GM23338 (cell line): ENCODE data around the gene PPL. TPM values are rescaled to one million over a fixed set of nuclear protein-coding genes. Genes with fewer than 3 reads are reported as not detected.

Experiments used
- ATAC-seq: fragments of 200-7000 bp; cut with Tn5 transposase; 3 replicates; pipeline ENCODE4 v1.9.1; 2020
- DNase-seq: peaks from one replicate; pipeline ENCODE4 v3.0.0-alpha.2; 2015; ENCODE audit warnings: low spot score
- H2AFZ ChIP-seq: fragments of 200-600 bp; sonication (generic); 2 replicates; pipeline ENCODE4 v1.8.0; 2016; ENCODE audit warnings: antibody characterized with exemption, mild to moderate bottlenecking, moderate library complexity
- H3F3A ChIP-seq: fragments of 200-600 bp; sonication (generic); replicated peaks from 2 replicates; pipeline ENCODE4 v1.8.0; 2017; ENCODE audit warnings: antibody characterized with exemption, mixed run types, low read depth
- H3K27ac ChIP-seq: fragments of 200-600 bp; sonication (generic); 2 replicates; pipeline ENCODE4 v1.6.1; 2016; ENCODE audit warnings: low read depth
- H3K27me3 ChIP-seq: fragments of 200-600 bp; sonication (generic); 2 replicates; pipeline ENCODE4 v1.8.0; 2016; ENCODE audit warnings: mild to moderate bottlenecking, mixed run types, moderate library complexity; ENCODE audit not compliant: insufficient read depth
- H3K36me3 ChIP-seq: fragments of 200-600 bp; sonication (generic); 2 replicates; pipeline ENCODE4 v1.8.0; 2016; ENCODE audit warnings: mild to moderate bottlenecking; ENCODE audit not compliant: insufficient read depth
- H3K4me1 ChIP-seq: fragments of 200-600 bp; sonication (generic); 2 replicates; pipeline ENCODE4 v1.8.0; 2016; ENCODE audit warnings: mild to moderate bottlenecking, moderate library complexity; ENCODE audit not compliant: insufficient read depth
- H3K4me2 ChIP-seq: fragments of 200-600 bp; sonication (generic); 2 replicates; pipeline ENCODE4 v1.7.1; 2017; ENCODE audit warnings: mixed run types
- H3K4me3 ChIP-seq: fragments of 200-600 bp; sonication (generic); 2 replicates; pipeline ENCODE4 v1.6.1; 2016; ENCODE audit warnings: mixed run types
- H3K79me2 ChIP-seq: fragments of 200-600 bp; sonication (generic); replicated peaks from 2 replicates; pipeline ENCODE4 v1.8.0; 2017; ENCODE audit warnings: mild to moderate bottlenecking; ENCODE audit not compliant: insufficient read depth
- H3K9me2 ChIP-seq: fragments of 200-600 bp; sonication (generic); 2 replicates; pipeline ENCODE4 v1.8.0; 2017; ENCODE audit not compliant: insufficient read depth
- H4K20me1 ChIP-seq: fragments of 200-600 bp; sonication (generic); replicated peaks from 2 replicates; pipeline ENCODE4 v1.8.0; 2017; ENCODE audit warnings: mild to moderate bottlenecking; ENCODE audit not compliant: insufficient read depth
- H3K27ac Mint-ChIP-seq: 2 replicates; pipeline ENCODE4 v1.8.0; 2020; ENCODE audit warnings: inconsistent platforms, mild to moderate bottlenecking, moderate library complexity, mixed read lengths
- H3K27me3 Mint-ChIP-seq: 3 replicates; pipeline ENCODE4 v1.8.0; 2022; ENCODE audit warnings: low read depth, mild to moderate bottlenecking, moderate library complexity, mixed read lengths, inconsistent platforms; ENCODE audit not compliant: insufficient read depth, poor library complexity
- H3K36me3 Mint-ChIP-seq: 3 replicates; pipeline ENCODE4 v1.8.0; 2021; ENCODE audit warnings: low read depth, mild to moderate bottlenecking, inconsistent platforms, moderate library complexity, mixed read lengths
- H3K4me1 Mint-ChIP-seq: 3 replicates; pipeline ENCODE4 v1.8.0; 2020; ENCODE audit warnings: mild to moderate bottlenecking, inconsistent platforms, mixed read lengths
- H3K4me3 Mint-ChIP-seq: 3 replicates; pipeline ENCODE4 v1.8.0; 2021; ENCODE audit warnings: moderate library complexity, mild to moderate bottlenecking, inconsistent platforms, mixed read lengths
- H3K9me3 Mint-ChIP-seq: 3 replicates; pipeline ENCODE4 v1.8.0; 2020; ENCODE audit warnings: moderate library complexity, mild to moderate bottlenecking, inconsistent platforms, mixed read lengths
- CREB1 ChIP-seq: fragments of 250-450 bp; sonication (Bioruptor Pico); IDR thresholded peaks from 2 replicates; pipeline ENCODE4 v1.5.0; 2020; ENCODE audit warnings: low read depth, mild to moderate bottlenecking, moderate library complexity
- CTCF ChIP-seq, 2 experiments: fragments of 200-600 bp in 1 of 2; sonication (generic) in 1 of 2; conservative IDR thresholded peaks; 2 replicates each; pipeline versions ENCODE4 v1.5.1 to v1.6.1; 2016 to 2017; ENCODE audit warnings: antibody characterized with exemption in 2 of 2, low read depth in 2 of 2, mild to moderate bottlenecking in 2 of 2, moderate library complexity in 1 of 2
- ETS1 ChIP-seq: IDR thresholded peaks from 2 replicates; pipeline ENCODE4 v1.6.1; 2016; ENCODE audit warnings: antibody characterized with exemption
- EZH2 ChIP-seq: fragments of 200-600 bp; sonication (generic); IDR thresholded peaks from one replicate; pipeline ENCODE4 v1.8.0; 2017; ENCODE audit warnings: antibody characterized with exemption, mild to moderate bottlenecking, low read depth; ENCODE audit not compliant: unreplicated experiment
- EZH2phosphoT487 ChIP-seq: fragments of 200-600 bp; sonication (generic); IDR thresholded peaks from one replicate; pipeline ENCODE4 v1.8.1; 2018; ENCODE audit warnings: antibody characterized with exemption; ENCODE audit not compliant: unreplicated experiment
- JUNB ChIP-seq: IDR thresholded peaks from one replicate; pipeline ENCODE4 v1.6.1; 2016; ENCODE audit warnings: antibody characterized with exemption; ENCODE audit not compliant: unreplicated experiment
- NANOG ChIP-seq: IDR thresholded peaks from 2 replicates; pipeline ENCODE4 v1.6.1; 2016; ENCODE audit warnings: antibody characterized with exemption, borderline replicate concordance
- POLR2AphosphoS5 ChIP-seq: IDR thresholded peaks from 2 replicates; pipeline ENCODE4 v1.6.1; 2016; ENCODE audit warnings: antibody characterized with exemption, low read depth
- STAT1 ChIP-seq: IDR thresholded peaks from one replicate; pipeline ENCODE4 v1.6.1; 2016; ENCODE audit warnings: antibody characterized with exemption; ENCODE audit not compliant: unreplicated experiment
- ZNF114 ChIP-seq: fragments of 250-450 bp; sonication (Bioruptor Pico); IDR thresholded peaks from 2 replicates; pipeline ENCODE4 v1.5.0; 2020; ENCODE audit warnings: mild to moderate bottlenecking, moderate library complexity
- polyA plus RNA-seq: library from polyadenylated mRNA; unstranded; fragments of >200 nt; fragmentation: Nextera tagmentation; extraction: Ambion mirVana; gene quantifications from 2 replicates; pipeline ENCODE4 v1.2.1, GENCODE V29; 2016
- total RNA-seq: library from RNA; depleted of rRNA; stranded (reverse); fragments of >200 nt; shearing (Covaris generic); gene quantifications from 2 replicates; pipeline ENCODE4 v1.2.3, GENCODE V29; 2014
- TF ChIP-seq, protein P1 (sequence below): IDR thresholded peaks from one replicate; pipeline ENCODE4 v1.6.1; 2018; ENCODE audit warnings: antibody characterized with exemption; ENCODE audit not compliant: unreplicated experiment
- TF ChIP-seq, protein P2 (sequence below): fragments of 250-450 bp; sonication (Bioruptor Pico); IDR thresholded peaks from 2 replicates; pipeline ENCODE4 v1.5.0; 2020; ENCODE audit warnings: mild to moderate bottlenecking, moderate library complexity

The PPL gene
- total and polyA plus RNA-seq, 2 experiments from 2014 or later, result 10.6 to 31.7 TPM

GRCh38 chr16:4855804-4856203, 81.1 kb downstream of the PPL start (continued):
- TF ChIP-seq, protein P1, sequence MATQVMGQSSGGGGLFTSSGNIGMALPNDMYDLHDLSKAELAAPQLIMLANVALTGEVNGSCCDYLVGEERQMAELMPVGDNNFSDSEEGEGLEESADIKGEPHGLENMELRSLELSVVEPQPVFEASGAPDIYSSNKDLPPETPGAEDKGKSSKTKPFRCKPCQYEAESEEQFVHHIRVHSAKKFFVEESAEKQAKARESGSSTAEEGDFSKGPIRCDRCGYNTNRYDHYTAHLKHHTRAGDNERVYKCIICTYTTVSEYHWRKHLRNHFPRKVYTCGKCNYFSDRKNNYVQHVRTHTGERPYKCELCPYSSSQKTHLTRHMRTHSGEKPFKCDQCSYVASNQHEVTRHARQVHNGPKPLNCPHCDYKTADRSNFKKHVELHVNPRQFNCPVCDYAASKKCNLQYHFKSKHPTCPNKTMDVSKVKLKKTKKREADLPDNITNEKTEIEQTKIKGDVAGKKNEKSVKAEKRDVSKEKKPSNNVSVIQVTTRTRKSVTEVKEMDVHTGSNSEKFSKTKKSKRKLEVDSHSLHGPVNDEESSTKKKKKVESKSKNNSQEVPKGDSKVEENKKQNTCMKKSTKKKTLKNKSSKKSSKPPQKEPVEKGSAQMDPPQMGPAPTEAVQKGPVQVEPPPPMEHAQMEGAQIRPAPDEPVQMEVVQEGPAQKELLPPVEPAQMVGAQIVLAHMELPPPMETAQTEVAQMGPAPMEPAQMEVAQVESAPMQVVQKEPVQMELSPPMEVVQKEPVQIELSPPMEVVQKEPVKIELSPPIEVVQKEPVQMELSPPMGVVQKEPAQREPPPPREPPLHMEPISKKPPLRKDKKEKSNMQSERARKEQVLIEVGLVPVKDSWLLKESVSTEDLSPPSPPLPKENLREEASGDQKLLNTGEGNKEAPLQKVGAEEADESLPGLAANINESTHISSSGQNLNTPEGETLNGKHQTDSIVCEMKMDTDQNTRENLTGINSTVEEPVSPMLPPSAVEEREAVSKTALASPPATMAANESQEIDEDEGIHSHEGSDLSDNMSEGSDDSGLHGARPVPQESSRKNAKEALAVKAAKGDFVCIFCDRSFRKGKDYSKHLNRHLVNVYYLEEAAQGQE, result no peak
- TF ChIP-seq EZH2 (no peak), POLR2AphosphoS5 (no peak), EZH2phosphoT487 (no peak), NANOG (no peak)

- no peak overlapping the region for H3K27ac ChIP-seq
- H2AFZ ChIP-seq, result no peak overlapping the region
- no peak overlapping the region for H3K27ac Mint-ChIP-seq
- no peak for DNase-seq
- no peak overlapping the region for H3K4me2 ChIP-seq
- peaks cover 39% of the 10 kb centered on the region for H3K79me2 ChIP-seq
- peaks cover 38% of the 10 kb centered on the region for H3K36me3 ChIP-seq
- H3K4me3 ChIP-seq, result no peak overlapping the region
- no peaks in the 10 kb centered on the region for H3K9me2 ChIP-seq
- H3K4me1 ChIP-seq, result no peaks in the 10 kb centered on the region
- H4K20me1 ChIP-seq, result peaks cover 19% of the 10 kb centered on the region
- H3K9me3 Mint-ChIP-seq, result no peaks in the 10 kb centered on the region
- H3F3A ChIP-seq, result 0 out of 2 replicates have a peak, but pooled peaks cover 2% of the 10 kb centered on the region
- peaks cover 7% of the 10 kb centered on the region; the same call in 2 of the 3 replicates for H3K4me1 Mint-ChIP-seq
- peaks cover 5% of the 10 kb centered on the region for H3K27me3 Mint-ChIP-seq
- peaks cover 63% of the 10 kb centered on the region for H3K36me3 Mint-ChIP-seq
- ATAC-seq, result no peak
- H3K27me3 ChIP-seq, result no peaks in the 10 kb centered on the region
- no peak overlapping the region for H3K4me3 Mint-ChIP-seq
- TF ChIP-seq CTCF (conservative IDR thresholded peaks at IDR 0.05; ENCODE audit: low read depth in 2 of 2), result no peak
- TF ChIP-seq JUNB, result no peak
- TF ChIP-seq ETS1, result no peak
- TF ChIP-seq EZH2, result no peak
- no peak for TF ChIP-seq NANOG
- no peak for TF ChIP-seq STAT1
- no peak for TF ChIP-seq POLR2AphosphoS5
- TF ChIP-seq CREB1 (CRISPR knock-in tag), result no peak
- no peak for TF ChIP-seq EZH2phosphoT487
- TF ChIP-seq, protein P2, sequence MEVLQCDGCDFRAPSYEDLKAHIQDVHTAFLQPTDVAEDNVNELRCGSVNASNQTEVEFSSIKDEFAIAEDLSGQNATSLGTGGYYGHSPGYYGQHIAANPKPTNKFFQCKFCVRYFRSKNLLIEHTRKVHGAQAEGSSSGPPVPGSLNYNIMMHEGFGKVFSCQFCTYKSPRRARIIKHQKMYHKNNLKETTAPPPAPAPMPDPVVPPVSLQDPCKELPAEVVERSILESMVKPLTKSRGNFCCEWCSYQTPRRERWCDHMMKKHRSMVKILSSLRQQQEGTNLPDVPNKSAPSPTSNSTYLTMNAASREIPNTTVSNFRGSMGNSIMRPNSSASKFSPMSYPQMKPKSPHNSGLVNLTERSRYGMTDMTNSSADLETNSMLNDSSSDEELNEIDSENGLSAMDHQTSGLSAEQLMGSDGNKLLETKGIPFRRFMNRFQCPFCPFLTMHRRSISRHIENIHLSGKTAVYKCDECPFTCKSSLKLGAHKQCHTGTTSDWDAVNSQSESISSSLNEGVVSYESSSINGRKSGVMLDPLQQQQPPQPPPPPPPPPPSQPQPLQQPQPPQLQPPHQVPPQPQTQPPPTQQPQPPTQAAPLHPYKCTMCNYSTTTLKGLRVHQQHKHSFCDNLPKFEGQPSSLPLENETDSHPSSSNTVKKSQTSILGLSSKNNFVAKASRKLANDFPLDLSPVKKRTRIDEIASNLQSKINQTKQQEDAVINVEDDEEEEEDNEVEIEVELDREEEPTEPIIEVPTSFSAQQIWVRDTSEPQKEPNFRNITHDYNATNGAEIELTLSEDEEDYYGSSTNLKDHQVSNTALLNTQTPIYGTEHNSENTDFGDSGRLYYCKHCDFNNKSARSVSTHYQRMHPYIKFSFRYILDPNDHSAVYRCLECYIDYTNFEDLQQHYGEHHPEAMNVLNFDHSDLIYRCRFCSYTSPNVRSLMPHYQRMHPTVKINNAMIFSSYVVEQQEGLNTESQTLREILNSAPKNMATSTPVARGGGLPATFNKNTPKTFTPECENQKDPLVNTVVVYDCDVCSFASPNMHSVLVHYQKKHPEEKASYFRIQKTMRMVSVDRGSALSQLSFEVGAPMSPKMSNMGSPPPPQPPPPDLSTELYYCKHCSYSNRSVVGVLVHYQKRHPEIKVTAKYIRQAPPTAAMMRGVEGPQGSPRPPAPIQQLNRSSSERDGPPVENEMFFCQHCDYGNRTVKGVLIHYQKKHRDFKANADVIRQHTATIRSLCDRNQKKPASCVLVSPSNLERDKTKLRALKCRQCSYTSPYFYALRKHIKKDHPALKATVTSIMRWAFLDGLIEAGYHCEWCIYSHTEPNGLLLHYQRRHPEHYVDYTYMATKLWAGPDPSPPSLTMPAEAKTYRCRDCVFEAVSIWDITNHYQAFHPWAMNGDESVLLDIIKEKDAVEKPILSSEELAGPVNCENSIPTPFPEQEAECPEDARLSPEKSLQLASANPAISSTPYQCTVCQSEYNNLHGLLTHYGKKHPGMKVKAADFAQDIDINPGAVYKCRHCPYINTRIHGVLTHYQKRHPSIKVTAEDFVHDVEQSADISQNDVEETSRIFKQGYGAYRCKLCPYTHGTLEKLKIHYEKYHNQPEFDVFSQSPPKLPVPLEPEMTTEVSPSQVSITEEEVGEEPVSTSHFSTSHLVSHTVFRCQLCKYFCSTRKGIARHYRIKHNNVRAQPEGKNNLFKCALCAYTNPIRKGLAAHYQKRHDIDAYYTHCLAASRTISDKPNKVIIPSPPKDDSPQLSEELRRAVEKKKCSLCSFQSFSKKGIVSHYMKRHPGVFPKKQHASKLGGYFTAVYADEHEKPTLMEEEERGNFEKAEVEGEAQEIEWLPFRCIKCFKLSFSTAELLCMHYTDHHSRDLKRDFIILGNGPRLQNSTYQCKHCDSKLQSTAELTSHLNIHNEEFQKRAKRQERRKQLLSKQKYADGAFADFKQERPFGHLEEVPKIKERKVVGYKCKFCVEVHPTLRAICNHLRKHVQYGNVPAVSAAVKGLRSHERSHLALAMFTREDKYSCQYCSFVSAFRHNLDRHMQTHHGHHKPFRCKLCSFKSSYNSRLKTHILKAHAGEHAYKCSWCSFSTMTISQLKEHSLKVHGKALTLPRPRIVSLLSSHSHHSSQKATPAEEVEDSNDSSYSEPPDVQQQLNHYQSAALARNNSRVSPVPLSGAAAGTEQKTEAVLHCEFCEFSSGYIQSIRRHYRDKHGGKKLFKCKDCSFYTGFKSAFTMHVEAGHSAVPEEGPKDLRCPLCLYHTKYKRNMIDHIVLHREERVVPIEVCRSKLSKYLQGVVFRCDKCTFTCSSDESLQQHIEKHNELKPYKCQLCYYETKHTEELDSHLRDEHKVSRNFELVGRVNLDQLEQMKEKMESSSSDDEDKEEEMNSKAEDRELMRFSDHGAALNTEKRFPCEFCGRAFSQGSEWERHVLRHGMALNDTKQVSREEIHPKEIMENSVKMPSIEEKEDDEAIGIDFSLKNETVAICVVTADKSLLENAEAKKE (CRISPR knock-in tag), result no peak
- no peak for TF ChIP-seq ZNF114 (CRISPR knock-in tag)
Observed at GRCh38 chr16:4855371-4855770, 81.6 kb downstream of the PPL start.
